ENCODE data around the gene SPRED1. TPM values are rescaled to one million over a fixed set of nuclear protein-coding genes. Genes with fewer than 3 reads are reported as not detected.
A peak's percentile ranks its signal among the peaks of the same experiment; 100 is the strongest.

The SPRED1 gene
- total RNA-seq = 10 to 100 TPM; 24.5 to 32.4 TPM
- long read RNA-seq, full-length matches to known transcripts = 4 of 10 reads
- long read RNA-seq, partial matches to known transcripts = 4 of 10 reads
- long read RNA-seq, other reads (novel, unspliced or antisense) = 2 of 10 reads

DNA sequence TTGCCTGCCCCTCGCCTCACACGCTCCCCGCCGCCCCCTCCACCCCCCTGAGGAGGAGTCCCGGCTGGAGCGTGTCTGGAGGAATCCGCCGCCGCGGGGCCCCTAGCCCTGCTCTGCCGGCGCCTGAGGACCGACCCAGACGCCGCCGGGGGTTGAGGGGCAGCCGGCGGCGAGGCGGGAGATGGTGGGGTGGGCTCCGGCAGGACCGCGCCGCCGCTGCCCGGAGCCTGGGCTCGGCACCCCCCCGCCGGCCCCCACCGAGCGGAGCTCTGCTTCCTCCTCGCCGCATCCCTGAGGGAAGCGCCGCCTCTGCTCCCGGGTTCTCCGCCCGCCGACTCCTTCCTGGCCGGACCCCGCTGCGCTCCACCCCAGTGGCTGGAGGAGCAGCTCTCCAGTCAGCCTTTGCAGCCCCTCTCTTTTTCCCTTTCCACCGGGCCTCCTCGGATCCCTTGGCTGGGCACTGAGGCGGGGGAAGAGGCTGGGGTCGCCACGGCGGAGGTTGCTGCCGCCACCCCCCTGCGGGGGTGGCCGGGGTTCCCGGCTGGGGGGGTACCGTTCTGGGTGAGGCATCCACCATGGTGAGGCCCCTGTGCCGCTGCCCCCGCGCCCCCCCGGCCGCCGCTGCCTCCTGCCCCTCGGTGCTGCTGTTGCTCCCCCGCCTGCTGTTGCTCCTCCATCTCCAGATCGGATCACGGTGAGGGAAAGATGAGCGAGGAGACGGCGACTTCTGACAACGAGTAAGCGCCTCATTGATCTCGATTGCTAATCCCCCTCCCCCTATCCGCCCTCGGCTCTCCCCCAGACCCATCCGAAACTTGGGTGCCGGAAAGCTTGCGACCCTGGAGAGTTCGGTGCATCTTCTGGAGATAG lies at the start of gene SPRED1:
Gene SPRED1 (plus strand): TSS at position 356 of the 870 bp plus-strand sequence. CDS start 350 bp downstream, at position 706.
- DNase-seq (peak; percentile 71 to 82), ATAC-seq (peak; percentile 69)
- intact Hi-C loops (cut with DNase I, micrococcal nuclease) = loop anchor here in 1 of 2 donors (10.0 kb wide), 1 partner anchor 178 kb away; no protein-coding TSS in a partner anchor

DNA sequence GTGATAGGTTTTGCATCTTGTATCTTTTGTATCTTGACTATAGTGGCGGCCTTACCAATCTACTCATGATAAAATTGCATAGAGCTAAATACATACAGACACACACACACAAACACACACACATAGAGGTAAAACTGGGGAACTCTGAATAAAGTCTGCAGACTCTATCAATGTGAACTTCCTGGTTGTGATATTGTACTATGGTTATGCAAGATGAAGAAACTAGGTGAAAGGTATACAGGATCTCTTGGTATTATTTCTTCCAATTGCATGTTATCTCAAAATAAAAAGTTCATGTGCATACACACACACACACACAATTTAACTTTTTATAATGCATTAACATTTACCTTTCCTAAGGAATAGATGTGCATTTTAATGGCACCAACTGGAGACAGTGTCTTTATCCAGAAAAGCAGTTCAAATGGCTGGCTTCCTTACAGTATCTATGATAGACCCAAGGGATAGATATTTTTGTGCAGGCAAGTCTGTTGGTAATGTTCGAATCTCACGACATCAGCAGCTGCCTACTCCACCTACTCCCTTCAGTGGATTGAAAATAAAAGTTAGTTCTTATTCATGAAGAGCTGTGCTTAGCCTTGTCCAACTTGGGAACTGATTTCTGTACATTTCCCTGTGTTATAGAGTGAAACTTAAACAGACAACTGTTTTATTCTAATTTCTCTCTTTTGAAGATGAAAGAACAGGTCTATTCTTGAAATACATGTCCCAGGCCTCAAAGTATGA lies 46.9 kb upstream of the SPRED1 start:
- ATAC-seq = peak; percentile 79
- intact Hi-C loops (cut with DNase I, micrococcal nuclease) = no loop called here
- no peak for DNase-seq

DNA sequence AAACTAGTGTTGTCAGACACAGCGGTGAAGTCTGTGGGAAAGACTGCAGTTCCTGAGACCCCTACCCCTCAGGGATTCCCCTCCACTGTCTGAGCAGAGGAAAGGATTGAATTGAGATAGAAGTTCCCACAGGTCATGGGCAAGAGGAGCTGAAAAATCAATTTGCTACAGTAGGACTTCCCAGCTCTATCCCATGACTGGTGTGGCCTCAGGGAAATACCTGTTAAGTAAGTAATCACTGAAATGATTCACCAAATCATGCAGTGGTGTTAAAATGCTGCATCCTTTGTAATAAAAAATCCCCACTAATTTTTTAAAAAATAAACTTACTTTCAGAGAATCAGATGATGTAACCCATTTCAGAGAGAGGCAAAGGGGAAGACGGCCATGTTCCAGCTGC lies 45.0 kb upstream of the SPRED1 start:
- intact Hi-C loops (cut with DNase I, micrococcal nuclease) = no loop called here
- DNase-seq (no peak), ATAC-seq (no peak)

- ATAC-seq = no peak
- intact Hi-C loops (cut with DNase I, micrococcal nuclease) = no loop called here
- DNase-seq = no peak
Measured at GRCh38 chr15:38208206-38208605, 44.4 kb upstream of the SPRED1 start.

- DNase-seq = no peak
- intact Hi-C loops (cut with DNase I, micrococcal nuclease) = no loop called here
- no peak for ATAC-seq
Measured at GRCh38 chr15:38208779-38209178, 43.9 kb upstream of the SPRED1 start.

DNA sequence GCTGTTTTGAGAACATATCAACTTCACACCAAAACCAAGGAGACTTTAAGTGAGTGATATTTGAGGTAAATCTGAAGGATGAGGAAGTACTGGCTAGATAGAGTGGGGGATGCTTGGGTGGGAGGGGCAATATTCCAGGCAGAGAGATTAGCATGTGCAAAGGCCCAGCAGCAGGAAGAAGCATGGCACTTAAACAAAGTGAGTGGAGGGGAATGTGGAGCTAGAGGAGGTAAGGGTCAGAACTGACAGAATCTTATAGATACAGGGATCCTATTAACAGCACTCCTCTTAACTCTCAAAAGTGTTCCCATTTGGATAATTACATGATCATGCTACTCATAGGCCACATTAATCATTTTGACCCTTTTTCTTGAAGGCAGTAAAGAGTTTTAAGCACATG lies 41.4 kb upstream of the SPRED1 start:
- DNase-seq = no peak

DNA sequence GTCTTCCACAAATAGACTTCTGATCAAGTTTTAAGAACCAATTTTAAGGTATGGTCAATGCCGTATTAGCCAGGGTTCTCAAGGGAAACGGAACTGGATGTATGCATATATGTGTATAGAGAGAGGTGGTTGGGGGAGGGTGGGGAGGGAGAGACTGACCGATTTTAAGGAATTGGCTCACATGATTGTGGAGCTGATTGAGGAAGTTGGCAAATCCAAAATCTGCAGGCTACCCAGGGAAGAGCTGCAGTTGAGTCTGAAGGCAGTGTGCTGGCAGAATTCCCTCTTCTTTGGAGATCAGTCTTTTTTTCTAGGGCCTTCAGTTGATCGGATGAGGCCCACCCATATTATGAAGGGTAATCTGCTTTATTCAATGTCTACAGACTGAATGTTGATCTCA lies 40.8 kb upstream of the SPRED1 start:
- DNase-seq (no peak), ATAC-seq (no peak)
- intact Hi-C loops (cut with DNase I, micrococcal nuclease) = no loop called here

More for the DNA sequence above, 41.4 kb upstream of the SPRED1 start:
- no peak for ATAC-seq
- intact Hi-C loops (cut with DNase I, micrococcal nuclease) = no loop called here

DNA sequence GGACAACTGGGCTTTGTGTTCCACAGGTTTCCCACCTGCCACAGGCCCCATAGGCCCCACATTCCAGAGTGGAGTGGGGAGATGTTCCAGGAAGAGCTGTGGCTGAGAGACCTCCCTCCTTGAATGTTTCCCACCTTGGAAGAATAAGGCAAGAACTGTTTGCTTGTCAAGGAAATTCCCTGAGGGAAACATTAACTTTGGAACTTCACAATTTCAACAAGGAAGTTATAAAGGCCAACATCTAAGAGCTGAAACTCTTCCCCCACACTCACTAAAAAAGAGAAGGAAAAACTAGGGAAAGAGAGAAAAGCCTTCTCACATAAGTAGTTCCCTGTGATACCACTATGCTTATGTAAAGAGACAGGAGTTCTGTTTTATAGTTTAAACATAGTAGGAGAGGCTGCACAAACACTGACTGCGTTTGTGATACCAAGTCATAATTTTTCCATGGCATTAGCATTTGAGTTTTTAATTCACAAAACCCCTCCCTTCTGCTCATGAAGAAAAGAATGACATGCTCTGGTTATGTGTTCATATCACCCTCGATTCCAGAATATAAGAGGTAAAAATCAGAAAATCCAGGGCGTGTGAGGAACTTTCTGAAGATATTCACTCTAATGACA lies 39.8 kb upstream of the SPRED1 start:
- intact Hi-C loops (cut with DNase I, micrococcal nuclease) = no loop called here
- ATAC-seq (peak; percentile 55), DNase-seq (no peak)

DNA sequence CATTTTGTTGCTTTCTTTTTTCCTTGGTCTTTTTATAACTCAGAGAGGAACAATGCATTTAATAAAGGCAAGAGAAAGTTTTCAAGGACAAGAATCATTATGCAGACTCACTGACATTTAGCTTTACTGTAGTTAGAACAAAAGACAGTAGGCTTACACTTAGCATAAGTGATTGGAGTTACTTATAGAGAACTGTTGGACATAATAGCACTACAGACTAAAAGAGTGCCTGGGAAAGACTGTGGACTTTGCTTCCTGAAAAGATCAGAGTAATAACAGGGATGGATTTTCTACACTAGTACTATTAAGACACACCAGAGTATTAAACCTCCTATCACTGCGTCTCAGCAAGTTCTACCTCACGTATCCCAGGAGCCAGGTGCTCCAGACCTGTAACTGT lies 39.3 kb upstream of the SPRED1 start:
- no peak for DNase-seq
- peak; percentile 82 for ATAC-seq
- intact Hi-C loops (cut with DNase I, micrococcal nuclease) = no loop called here

DNA sequence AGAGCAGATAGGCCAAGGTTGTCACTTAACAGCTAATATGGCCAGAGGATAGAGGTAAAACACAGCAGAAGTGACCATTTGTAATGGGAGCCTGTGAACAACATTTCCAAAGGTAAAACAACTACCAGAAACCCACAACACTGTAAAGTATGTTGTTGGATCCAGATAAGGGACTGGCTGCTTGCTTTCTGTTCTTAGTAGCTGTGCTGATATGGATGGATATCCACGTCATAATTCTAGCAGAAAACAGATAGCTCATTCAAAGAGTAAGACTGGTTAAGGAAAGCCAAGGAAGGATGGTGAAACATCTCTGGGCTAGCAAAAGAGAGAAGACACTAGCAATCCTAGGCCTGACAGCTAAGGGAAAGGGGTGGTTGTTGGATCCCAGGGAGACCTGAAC lies 36.9 kb upstream of the SPRED1 start:
- no peak for ATAC-seq
- no peak for DNase-seq
- intact Hi-C loops (cut with DNase I, micrococcal nuclease) = no loop called here

DNA sequence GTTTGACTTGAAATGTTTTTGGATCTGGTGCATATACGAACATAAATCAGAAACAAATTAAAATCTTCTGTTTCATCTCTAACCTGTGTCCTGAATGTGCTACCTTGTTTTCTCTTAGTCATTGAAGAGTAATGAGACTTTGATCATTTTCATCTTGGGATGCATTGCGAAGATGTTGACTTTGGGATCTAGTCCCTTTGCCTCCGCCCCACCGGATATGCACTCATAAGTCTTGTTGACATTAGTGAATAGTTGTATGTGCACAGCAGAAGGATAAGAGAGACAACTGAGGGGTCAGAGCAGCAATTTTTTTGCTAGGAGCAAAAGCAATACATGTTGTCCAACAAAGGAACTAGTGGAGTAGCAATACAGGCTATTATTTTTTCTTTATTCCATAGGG lies 35.9 kb upstream of the SPRED1 start:
- ATAC-seq = no peak
- intact Hi-C loops (cut with DNase I, micrococcal nuclease) = no loop called here
- no peak for DNase-seq

GRCh38 chr15:38217191-38217595 lies 35.4 kb upstream of the SPRED1 start:
- intact Hi-C loops (cut with DNase I, micrococcal nuclease) = no loop called here
- ATAC-seq (no peak), DNase-seq (no peak)

DNA sequence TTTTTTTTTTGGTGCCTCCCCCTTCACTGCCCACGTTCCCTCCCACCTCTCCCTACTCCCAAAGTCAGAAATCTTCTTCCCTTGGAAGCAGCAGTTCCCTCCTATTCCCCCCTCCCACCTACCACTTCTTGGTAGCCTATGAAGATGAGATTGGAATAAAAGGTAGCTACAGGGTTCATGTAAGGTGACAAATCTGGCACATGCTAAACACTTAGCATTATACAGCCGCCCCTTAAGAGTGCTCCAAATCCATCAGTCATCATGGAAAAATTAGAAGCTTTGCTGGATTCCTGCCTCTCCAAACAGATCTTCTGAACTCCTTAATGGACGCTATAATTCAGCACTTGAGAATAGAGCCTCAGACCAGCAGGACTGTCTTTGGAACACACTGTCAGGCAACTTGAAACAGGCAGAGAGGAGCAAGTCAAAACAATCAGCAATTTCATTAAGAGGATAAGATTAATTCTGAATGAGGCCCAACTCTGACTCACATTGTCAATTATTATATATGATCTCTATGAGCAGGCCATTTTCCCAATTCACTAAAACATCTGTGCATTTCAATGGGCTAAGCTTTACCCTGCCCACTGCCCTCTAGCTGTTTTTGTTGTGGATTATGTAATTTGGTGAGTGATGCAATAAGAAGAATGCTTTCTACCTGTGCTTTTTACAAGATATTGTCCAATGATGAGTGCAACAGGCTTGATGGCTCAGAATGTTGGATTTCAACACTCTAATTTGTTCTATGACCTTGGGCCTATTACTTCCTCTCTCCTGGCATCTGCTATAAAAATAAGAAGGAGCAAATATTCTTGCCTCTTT lies 34.6 kb upstream of the SPRED1 start:
- intact Hi-C loops (cut with DNase I, micrococcal nuclease) = no loop called here
- DNase-seq (no peak), ATAC-seq (peak; percentile 10)

GRCh38 chr15:38220606-38221273 lies 31.9 kb upstream of the SPRED1 start:
- intact Hi-C loops (cut with DNase I, micrococcal nuclease) = no loop called here
- DNase-seq = no peak
- no peak for ATAC-seq

- ATAC-seq (no peak), DNase-seq (no peak)
- intact Hi-C loops (cut with DNase I, micrococcal nuclease) = no loop called here
Measured at GRCh38 chr15:38224486-38224885, 28.1 kb upstream of the SPRED1 start.

- intact Hi-C loops (cut with DNase I, micrococcal nuclease) = no loop called here
- DNase-seq (no peak), ATAC-seq (no peak)
Measured at GRCh38 chr15:38225381-38225780, 27.3 kb upstream of the SPRED1 start.

- intact Hi-C loops (cut with DNase I, micrococcal nuclease) = no loop called here
- peak; percentile 88 for ATAC-seq
- DNase-seq = peak; percentile 44 to 78
Measured at GRCh38 chr15:38226608-38227266, 25.9 kb upstream of the SPRED1 start.

- DNase-seq (no peak), ATAC-seq (peak; percentile 57)
- intact Hi-C loops (cut with DNase I, micrococcal nuclease) = no loop called here
Measured at GRCh38 chr15:38227941-38228340, 24.7 kb upstream of the SPRED1 start.
